ENCODE data around the gene FRMD1. TPM values are rescaled to one million over a fixed set of nuclear protein-coding genes. Genes with fewer than 3 reads are reported as not detected.

The FRMD1 gene
- total RNA-seq, 1 experiment from 2014 or later: not detected

DNA sequence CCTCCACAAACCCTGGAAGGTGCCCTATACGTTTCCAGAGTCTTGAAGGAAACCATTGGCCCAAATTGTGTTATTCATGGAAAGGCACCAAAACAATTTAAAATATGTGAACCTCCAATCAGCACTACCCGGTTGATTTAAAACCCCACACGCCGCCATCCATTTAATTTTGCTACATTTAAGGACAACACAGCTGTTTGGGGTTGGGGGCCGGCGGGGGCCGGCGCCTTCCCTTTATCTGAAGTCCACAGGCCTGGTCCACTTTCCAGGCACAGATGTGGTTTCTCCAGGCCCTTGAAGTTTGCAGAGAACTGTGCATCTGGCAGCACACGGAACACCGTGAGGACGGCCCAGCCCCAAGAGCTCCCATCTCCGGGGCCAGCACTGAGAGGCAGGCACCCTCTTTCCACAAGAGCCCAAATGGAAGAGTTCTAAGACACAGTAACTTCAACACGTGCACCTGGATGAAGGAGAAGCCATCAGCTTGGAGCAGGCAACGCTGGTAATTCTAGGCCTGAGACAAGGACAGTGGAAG, 16.8 kb upstream of the FRMD1 start:
- DNase-seq (ENCODE audit: low spot score): no peak

DNA sequence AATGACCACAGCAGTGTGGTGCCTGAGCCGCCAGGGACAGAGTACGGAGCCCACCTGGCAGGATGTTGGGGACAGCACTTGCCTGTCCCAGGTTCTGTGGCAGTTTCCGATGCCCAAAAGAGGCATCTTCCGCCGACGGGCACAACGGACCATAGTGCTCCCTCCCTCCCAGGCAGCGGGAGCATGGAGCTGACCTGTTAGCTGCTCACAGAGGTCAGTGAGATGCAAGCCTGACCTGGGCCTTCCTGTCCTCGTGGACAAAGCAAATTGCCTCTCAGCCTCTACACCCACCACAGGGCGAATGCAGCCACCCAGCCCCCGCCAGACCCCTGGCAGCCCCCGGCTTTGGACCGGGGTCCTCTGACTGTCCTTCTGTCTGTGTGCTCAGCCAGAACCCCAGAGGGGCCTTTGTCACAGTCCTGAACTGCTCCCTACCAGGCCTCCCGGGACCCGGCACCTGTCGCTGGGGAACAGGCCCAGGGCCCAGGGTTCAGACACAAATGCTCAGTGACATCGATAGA, 16.2 kb upstream of the FRMD1 start:
- no peak for DNase-seq (ENCODE audit: low spot score)

DNA sequence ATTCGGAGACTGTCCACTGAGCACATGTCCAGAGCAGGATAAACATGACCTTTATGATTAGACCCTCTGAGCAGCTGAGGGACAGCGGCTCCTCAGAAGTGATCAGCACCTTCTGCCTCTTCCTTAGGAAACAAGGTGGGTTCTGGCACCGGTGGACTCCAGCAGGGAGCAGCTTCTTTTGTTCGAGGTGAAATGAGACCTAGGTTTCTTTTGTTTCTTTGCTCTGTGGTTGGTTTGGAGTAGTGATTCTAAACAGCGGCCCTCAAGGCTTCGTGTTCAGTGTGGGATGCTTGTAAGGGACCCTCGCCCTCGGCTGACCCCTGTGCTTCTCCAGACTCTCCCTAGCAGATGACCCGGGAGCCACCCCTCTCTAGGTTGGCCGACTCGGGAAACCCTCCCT, 14.6 kb upstream of the FRMD1 start:
- no peak for DNase-seq (ENCODE audit: low spot score)

DNA sequence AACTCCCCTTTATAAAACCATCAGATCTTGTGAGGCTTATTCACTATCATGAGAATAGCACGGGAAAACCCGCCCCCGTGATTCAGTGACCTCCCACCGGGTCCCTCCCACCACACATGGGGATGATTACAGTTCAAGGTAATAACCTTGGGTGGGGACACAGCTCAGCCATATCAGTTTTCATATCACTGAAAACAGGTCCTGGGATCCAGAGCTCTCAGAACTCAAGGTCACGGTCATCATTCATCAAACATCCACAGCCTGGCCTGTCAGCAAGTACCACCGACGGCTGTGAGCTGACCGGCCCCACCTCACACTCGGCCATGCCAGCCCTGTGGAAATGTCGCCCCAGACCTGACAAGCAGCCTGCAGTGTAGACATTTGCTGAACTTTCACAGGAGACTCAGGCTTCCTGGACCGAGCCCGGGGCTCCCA, 14.1 kb upstream of the FRMD1 start:
- no peak for DNase-seq (ENCODE audit: low spot score)

DNA sequence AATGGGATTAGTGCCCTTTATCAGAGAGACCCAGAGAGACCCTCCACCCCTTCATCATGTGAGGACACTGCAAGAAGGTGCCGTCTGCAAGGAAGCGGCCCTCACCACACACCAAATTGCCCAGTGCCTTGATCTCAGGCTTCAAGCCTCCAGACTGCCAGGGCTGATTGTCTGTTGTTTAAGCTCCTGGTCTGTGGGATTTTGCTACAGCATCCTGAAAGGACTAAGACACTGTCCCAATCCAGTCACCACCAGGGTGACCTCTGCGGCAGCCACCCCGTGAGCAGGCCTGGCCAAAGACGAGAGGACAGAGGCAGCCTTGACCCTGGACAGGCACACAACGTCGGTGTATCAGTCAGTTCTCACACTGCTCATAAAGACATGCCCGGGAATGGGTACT, 13.5 kb upstream of the FRMD1 start:
- DNase-seq (ENCODE audit: low spot score): no peak

DNA sequence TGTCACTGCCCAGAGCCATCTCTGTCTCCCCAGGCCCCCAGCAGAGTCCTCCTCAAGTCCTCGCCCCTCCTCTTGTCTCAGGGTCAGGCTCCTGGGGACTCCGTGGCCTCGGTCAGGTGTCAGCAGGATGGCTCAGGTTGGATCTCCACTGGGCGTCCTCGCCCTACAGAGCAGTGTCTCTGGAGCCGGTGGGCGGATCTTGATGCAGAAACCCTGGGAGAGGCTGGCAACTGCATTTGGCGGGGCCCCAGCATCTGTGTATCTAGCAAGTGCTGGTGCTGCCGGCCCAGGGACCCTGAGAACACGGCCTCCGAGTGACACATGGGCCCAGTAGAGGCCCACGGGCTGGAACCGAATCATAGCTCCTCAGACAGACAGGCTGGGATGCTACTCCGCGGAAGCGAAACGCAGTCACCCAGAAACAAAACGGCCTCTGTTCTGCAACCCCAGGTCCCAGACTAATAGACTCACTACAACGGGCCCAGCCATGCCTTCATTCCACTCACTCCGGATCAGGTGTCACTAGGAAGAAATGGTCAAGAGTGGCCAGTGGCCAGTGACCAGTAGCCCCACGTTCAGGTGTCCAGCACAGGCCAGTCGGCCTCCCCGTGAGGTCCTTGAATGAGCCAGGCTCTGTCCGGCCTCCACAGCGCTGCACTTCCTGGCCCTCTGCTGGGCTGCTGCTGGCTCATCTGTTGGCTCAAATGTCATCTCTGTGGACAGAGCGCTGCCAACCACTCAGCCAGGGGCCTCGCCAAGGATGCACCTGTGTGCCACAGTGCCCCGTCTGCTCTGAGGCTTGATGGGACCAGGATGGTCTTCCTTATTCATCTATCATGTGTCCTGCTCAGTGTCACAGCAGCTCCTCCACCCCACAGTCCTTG, 12.6 kb upstream of the FRMD1 start:
- DNase-seq (ENCODE audit: low spot score): no peak

DNA sequence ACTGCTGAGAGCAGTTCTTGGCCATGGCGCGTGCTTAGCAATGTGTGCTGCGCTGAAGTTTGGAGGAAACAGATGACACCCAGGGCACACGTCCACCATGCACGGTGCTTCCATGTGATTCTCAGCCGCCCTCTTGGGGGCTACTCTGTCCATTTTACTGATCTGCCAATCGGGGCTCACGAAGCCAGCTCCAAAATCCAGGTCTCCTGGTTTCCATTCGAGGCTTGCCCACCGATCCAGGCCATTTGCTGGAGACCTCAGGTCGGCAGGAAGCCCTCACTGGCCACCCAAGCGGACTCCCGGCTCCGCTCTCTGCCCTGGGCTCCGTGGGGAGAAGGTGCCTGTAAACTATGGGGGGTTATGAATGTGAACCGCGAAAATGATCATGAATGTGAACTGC, 11.7 kb upstream of the FRMD1 start:
- DNase-seq (ENCODE audit: low spot score): no peak

DNA sequence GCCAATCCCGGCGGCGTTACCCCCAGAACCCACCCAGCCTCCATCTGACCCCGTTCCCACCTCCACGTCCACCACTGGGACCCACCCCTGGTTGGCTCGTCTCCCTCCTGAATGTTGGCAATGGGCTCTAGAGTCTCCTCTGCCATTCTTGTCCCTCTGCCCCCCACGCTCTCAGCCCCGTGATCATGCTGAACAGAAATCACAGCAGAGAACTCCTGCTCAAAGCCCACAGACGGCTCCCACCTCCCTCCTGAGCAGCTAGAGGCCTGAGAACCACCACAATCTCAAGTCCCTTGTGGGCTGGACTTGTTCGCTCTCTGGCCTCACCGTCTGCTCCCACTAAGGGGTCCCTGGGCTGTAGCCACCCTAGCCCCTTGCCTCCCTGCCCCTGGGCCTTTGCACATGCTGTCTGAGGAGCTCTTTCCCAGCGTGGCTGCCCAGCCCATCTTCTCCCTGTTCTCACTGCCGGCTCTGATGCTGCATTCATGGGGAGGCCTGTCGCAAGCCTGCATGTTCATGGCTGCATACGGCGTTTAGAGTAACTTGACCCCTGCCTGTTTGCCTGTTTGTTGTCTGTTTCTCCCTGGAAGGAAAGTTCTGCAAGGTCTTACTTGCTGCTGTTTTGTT, 11.2 kb upstream of the FRMD1 start:
- DNase-seq (ENCODE audit: low spot score): no peak

DNA sequence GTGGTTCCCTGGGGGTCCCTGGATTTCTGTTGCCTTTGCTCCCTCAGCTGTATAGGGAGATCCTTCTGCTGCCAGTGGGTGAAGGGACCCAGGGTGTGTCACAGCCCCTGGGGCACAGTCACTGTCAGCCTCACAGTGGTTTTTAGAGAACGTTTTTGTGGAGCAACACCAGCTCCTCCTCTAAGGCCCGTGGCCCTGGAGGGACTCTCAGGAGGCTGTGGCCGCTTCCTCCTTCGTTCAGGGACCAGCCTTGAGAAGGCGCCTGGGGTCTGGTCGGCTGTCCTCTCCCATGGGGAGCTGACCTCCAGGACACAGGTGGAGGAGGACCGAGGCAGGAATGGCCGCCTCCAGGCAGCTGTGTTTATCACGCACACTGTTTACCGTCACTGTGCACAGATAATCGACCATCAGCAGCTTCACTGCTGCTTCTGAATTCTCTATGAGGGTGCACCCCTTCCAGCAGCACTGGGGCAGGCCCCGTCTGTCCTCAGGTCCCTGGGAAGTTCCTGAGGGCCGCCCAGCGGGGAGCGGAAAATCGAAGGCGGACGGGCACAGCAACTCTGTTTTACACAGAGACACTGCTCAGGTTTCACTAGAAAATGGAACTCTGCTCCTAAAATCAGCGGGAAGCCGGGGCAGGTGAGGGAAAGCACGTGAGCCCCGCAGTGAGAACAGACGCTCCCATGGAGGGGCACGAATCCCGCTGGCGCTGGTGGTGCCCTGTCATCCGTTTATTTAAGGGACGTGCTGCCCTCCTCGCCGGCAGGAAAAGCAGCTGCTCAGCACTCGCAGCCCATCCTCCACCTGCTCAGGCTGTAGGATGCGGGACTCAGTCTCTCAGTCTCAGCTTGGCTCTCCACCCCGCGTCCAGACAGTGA, 10.4 kb upstream of the FRMD1 start:
- no peak for DNase-seq (ENCODE audit: low spot score)

DNA sequence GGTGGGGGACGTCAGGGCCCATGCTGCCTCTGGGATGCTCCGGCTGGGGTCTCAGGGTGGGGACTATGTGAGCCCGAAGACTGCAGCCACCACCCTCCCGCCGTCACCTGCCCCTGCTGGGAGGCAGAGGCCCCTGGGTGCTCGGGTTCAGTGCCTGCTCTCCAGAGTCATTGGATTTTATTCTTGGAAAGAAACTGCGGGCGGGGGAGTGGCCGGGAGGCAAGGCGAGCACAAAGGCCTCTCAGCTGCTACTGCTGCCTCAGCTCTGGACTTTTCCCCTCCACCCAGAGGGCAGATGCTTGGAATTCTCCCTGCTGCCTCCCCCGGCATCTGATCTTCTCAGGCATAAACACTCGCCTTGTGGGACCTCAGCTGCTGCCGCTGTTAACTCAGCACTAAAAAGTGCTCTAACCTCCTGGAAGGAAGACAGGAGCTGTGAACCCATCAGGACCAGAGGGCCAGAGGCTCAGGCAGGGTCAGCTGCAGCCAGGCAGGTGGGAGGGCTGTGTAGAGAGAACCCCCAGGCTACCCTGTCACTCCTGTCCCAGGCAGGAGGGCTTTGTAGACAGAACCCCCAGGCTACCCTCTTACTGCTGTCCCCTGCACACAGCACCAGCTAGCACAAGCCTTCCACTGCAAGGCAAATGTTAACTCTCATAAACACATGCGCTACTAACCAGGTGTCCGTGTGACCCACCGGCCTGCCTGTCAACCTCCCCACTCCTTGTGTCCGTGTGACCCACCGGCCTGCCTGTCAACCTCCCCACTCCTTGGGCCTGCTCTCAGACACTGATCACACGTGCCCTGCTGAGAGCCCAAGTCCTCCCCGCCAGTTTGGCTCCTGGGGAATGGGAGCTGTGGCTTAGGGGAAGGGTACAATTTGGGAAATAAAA, 9.4 kb upstream of the FRMD1 start:
- DNase-seq (ENCODE audit: low spot score): peak; percentile 10

DNA sequence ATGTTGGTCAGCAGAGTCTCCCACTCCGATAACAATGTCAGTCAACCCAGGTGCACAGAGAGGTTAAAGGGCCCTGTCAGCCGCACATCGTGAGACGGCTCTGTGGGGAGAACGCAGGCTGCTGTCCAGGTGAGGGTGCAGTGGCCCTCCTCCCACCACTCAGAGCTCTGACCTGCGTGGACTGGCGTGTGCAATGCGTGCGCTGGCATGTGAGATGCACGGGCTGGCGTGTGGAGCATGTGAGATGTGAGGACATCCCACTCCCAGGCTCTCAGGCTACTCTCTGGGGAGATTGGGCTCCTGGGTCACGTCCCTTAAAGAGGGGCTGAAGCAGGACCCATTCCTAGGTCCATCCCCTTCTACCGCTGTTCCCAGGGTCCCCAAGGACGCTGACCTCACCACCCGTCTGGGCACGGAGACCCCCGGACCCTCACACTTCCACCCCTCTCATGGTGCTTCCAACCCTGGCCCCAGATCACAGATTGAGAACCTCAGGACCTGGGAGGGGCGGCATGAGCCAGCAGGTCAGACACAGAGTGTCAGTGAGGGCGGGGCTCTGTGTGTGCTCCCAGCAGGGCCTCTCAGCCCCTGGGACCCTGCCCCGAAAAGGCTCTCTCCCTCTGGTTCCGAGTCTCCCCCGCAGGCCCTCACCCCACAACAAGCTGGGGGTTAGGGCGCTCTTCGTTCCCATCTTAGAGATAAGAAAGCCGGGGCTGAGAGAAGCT, 8.6 kb upstream of the FRMD1 start:
- DNase-seq (ENCODE audit: low spot score): no peak

DNA sequence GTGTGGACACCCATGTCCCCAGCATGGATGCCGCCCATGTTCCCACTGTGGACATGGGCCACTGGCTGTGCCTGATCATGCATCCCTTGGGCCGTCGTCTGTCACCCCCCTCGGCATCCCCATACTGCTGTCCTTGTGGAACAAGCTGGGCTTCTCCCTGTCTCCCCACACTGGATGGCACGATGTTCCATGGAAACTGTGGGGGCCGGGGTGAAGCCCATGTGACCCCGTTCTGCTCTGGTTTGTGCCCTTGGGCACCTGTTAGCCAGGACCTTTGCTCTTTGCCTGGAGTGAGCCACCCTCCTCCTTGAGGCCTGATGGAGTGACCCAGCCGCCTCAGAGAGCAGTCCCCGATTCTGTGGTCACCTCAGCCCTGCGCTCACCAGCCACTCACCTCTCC, 7.6 kb upstream of the FRMD1 start:
- DNase-seq (ENCODE audit: low spot score): no peak

DNA sequence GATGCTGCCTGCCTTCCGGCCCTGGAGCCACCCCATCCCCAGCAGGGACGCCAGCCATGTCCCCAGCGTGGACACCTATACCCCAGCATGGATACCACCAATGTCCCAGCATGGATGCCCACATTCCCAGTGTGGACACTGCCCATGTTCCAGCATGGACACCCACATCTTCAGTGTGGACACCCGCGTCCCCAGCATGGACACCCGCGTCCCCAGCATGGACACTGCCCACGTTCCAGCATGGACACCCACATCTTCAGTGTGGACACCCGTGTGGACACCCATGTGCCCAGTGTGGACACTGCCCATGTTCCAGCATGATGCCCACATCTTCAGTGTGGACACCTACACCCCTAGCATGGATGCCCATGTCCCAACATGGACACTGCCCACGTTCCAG, 7.1 kb upstream of the FRMD1 start:
- no peak for DNase-seq (ENCODE audit: low spot score)

DNA sequence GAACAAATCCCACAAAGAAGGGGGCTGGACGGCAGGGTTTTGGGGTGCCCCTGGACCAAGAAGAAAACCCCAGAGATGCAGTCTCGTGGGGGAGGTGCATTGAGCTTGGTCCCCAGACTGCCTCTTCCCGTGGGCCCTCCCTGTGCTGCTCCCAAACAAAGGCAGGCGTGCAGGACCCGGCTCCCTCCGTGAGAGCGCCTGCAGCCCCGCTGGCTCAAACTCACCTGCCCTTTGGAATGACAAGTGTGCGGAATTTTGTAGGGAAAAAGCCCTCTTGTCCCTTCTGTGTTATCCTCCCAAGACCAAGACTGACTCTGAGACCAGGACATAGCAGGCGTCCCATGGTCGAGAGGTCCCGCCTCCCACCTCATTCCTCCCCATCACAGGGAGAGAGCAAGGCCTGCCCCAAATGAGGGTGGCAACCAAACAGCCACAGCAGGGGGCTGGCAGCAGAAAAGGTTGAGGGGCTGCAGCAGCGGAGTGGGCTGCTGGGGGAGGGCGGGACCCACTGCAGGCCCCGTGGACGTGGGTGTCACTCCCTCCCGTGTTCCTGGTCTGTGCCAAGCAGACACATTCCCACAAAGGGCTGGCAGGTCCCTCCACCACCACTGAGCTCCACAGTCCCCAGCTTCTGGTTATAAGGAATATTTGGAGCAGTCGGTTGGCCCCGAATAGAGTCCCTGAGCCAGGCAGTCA, 5.6 kb upstream of the FRMD1 start:
- DNase-seq (ENCODE audit: low spot score): no peak

DNA sequence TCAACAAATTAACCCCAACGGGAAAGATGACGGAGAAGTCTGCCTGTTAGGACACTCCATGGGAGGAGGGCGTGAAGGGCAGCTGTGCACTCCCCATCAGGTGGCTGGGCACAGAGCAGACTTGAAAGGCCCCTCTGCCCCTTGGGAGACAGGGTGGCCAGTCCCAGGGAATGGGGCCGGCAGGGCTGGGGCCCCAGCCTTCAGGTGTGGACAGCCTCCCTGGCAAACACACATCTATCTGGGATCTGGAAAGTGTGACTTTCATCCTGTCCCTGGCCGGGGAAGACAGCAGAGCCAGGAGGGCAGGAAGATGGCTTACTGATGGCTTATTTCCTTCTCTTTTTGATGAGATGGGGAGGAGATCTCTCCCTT, 4.5 kb upstream of the FRMD1 start:
- no peak for DNase-seq (ENCODE audit: low spot score)

DNA sequence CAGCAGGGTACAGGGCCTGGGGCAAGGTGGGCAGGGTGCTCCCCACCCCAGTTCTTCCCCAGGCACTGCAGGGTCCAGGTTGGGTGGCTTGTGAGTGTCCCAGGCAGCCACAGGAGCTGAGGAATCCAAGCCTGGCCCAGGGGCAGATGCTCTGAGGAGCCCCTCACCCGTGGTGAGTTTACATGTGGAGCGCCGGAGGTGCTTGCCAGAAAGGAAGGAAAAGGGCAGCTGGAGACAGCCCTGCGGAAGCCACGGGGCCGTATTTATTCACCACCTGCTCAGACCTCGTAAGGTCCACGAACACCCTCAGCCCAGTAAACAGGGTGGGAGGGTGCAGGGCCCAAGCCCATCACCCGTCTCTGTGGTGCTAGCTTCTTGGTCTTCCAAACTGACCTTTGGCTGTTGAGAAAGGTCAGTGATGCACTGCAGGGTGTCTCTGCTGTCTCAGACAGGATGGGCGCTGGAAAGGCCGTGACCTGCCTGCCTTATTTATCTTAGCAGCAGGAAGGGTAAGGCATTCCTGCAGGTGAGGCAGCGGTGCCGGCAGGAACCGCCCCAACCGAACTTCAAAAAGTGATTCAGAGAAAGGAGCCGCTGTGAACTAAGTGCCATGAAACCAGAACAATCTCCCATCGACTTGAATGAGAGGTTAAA, 4.0 kb upstream of the FRMD1 start:
- no peak for DNase-seq (ENCODE audit: low spot score)

DNA sequence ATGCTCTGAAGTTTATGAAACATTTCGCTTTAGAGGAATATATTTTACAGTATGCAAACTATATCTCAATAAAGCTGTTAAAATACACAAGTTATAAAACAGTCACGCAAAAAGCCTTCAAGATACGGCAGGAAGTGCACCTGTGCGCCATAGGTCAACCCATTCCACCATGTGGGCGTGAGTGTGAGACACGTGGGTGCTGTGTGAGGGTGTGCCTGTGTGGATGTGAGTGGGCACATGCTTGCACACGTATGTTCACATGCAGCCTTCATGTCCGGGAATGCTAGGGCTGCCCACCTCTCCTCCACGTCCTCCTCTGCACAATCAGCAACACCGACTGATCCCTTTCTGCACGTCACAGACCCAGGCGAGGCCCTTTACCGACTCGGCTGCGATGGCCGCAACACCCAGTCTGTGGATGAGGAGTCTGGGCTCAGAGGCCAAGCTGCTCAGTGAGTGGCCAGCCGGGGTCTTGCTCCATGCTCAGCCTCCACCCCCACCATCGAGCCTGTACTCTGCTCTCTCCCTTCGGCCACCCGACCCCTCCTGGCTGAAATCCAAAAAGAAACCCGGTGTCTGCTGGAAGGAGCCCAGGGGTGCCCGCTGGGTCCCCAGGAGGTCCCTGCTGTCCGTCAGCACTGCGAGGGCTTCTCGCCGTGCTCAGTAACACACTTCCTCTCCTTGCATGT, 3.0 kb upstream of the FRMD1 start:
- DNase-seq (ENCODE audit: low spot score): no peak

DNA sequence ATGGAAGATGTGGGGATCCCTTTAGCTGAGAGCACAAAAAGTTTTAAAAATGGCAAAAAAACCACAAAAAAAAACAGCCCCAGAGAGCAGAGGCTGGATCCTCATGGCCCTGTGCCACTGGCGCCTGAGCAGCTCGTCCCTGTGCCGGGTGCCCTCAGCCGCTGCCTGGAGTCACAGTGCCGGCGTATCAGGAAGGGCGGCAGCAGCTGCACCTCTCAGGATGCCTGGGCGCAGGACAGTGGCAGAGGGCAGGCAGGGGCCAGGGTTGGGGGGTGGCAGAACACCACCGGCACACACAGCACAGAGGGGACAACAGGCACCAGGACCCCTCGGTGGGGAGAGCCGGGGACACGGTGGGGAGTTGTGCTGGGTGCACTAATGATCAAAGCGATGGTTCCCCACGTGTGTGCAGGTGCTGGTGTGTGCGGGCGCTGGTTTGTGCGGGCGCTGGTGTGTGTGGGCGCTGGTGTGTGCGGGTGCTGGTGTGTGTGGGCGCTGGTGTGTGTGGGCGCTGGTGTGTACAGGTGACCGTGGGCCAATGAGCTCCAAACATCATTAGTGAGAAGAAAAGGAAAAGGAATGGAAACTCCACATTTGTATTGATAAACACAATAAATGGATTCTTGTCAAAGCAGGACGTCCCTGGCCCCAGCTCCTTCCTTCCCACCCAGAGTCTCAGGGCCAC, 1.5 kb upstream of the FRMD1 start:
- DNase-seq (ENCODE audit: low spot score): no peak
